ENCODE results near the gene SREK1. TPM values are rescaled to one million over a fixed set of nuclear protein-coding genes. Genes with fewer than 3 reads are reported as not detected.
A peak's percentile ranks its signal among the peaks of the same experiment; 100 is the strongest.

Gene SREK1
- total RNA-seq, 3 donors from 2014 or later (not counting 1 experiment from before 2014, with no cell fraction given): 151 to 177 (median 168) TPM

DNA sequence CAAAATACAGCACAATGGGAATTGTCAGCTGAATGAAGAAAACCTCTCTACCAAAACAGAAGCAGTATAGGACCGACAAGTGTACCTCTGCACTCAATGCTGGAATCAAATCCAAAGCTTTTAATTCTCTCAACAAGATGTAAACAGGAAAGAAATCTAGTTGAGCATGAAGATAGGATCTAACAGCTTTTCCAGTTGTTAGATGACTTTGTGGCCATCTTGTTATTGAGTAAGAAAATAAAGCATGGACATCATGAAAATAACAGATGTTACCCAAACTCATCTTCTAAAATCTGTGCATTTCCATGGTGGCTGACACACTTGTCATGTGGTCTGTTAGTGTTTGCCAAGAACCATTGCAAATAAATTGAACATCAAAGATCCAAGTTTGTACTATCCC, 34.7 kb downstream of the SREK1 start:
- Histone ChIP-seq H3K36me3 (ENCODE audit: control insufficient read depth, insufficient read depth, low read length) (peaks cover 71% of the 10 kb centered on the region), H3K27ac (ENCODE audit: low read length) (no peak overlapping the region), H3K27me3 (ENCODE audit: control insufficient read depth, insufficient read depth, low read length) (no peaks in the 10 kb centered on the region), H3K4me1 (ENCODE audit: control insufficient read depth, insufficient read depth, low read length) (no peaks in the 10 kb centered on the region), H3K4me3 (ENCODE audit: low read length) (no peak overlapping the region), H3K9me3 (ENCODE audit: control insufficient read depth, insufficient read depth, low read length) (no peaks in the 10 kb centered on the region)
- Mint-ChIP-seq H3K27me3 (ENCODE audit: low read depth in 2 of 2) (no peaks in the 10 kb centered on the region), H3K4me3 (no peak overlapping the region), H3K9me3 (no peaks in the 10 kb centered on the region), H3K36me3 (peaks cover 35% of the 10 kb centered on the region), H3K4me1 (peaks cover 0 to 4% of the 10 kb centered on the region in 2 donors), H3K27ac (peak overlapping the region; percentile 8 to 13)
- DNase-seq: no peak
- no peak for ATAC-seq
- intact Hi-C loops (cut with micrococcal nuclease): loop anchor here (10.0 kb wide), 1 partner anchor 414 kb away; no protein-coding TSS in a partner anchor
- TF ChIP-seq, protein P1, sequence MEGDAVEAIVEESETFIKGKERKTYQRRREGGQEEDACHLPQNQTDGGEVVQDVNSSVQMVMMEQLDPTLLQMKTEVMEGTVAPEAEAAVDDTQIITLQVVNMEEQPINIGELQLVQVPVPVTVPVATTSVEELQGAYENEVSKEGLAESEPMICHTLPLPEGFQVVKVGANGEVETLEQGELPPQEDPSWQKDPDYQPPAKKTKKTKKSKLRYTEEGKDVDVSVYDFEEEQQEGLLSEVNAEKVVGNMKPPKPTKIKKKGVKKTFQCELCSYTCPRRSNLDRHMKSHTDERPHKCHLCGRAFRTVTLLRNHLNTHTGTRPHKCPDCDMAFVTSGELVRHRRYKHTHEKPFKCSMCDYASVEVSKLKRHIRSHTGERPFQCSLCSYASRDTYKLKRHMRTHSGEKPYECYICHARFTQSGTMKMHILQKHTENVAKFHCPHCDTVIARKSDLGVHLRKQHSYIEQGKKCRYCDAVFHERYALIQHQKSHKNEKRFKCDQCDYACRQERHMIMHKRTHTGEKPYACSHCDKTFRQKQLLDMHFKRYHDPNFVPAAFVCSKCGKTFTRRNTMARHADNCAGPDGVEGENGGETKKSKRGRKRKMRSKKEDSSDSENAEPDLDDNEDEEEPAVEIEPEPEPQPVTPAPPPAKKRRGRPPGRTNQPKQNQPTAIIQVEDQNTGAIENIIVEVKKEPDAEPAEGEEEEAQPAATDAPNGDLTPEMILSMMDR (IDR thresholded peaks at IDR 0.05): no peak
- WGBS (ENCODE audit: insufficient coverage): 100% methylated on average over 1 of the region's 1 CpG

DNA sequence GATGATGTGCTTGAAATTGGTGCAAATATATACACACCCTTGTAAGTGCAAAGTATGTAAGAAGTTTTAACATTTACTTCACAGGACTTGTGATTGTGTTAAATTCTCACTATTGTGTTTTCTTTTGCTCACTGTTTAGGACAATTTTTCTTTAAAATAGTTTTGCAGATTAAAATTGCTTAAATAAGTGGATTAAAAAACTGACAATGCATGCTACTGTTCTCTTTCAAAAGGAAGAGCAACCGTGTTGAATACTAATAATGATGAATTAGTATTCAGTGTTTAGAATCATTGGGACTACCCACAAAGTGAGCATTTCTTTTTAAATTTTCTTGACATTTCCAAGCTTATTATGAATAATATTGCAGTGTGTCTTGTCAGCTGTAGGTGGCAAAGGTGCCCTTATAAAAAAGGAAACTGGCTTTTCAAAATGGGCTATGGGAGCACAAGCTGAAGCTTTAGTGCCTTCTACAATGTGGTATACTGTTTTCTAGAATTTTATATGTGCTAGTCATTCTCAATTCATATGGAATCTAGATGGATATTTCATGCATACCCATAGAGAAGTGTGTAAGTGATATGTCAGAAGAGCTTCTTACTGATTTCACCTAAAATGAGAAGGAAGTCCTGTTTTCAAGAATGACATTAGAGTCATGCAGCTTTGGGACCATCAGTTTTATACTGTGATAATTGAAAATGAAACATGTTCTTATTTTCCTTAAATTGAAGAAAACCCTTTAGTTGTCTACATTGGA, 35.4 kb downstream of the SREK1 start:
- H3K27ac Mint-ChIP-seq: no peak overlapping the region
- Histone ChIP-seq H3K27ac (ENCODE audit: low read length) (no peak overlapping the region), H3K9me3 (ENCODE audit: control insufficient read depth, insufficient read depth, low read length) (no peaks in the 10 kb centered on the region), H3K27me3 (ENCODE audit: control insufficient read depth, insufficient read depth, low read length) (no peaks in the 10 kb centered on the region), H3K4me3 (ENCODE audit: low read length) (no peak overlapping the region), H3K36me3 (ENCODE audit: control insufficient read depth, insufficient read depth, low read length) (peaks cover 68% of the 10 kb centered on the region), H3K4me1 (ENCODE audit: control insufficient read depth, insufficient read depth, low read length) (no peaks in the 10 kb centered on the region)
- no peak overlapping the region for H3K4me3 Mint-ChIP-seq
- ATAC-seq (no peak), DNase-seq (no peak)
- 100% methylated on average over 1 of the region's 1 CpG for WGBS (ENCODE audit: insufficient coverage)
- peaks cover 32% of the 10 kb centered on the region for H3K36me3 Mint-ChIP-seq
- TF ChIP-seq, protein P1 (IDR thresholded peaks at IDR 0.05): no peak
- H3K9me3 Mint-ChIP-seq: no peaks in the 10 kb centered on the region
- no peaks in the 10 kb centered on the region for H3K27me3 Mint-ChIP-seq (ENCODE audit: low read depth in 2 of 2)
- peaks cover 0 to 4% of the 10 kb centered on the region in 2 donors for H3K4me1 Mint-ChIP-seq
- intact Hi-C loops (cut with micrococcal nuclease): loop anchor here (10.0 kb wide), 1 partner anchor 415 kb away; no protein-coding TSS in a partner anchor

DNA sequence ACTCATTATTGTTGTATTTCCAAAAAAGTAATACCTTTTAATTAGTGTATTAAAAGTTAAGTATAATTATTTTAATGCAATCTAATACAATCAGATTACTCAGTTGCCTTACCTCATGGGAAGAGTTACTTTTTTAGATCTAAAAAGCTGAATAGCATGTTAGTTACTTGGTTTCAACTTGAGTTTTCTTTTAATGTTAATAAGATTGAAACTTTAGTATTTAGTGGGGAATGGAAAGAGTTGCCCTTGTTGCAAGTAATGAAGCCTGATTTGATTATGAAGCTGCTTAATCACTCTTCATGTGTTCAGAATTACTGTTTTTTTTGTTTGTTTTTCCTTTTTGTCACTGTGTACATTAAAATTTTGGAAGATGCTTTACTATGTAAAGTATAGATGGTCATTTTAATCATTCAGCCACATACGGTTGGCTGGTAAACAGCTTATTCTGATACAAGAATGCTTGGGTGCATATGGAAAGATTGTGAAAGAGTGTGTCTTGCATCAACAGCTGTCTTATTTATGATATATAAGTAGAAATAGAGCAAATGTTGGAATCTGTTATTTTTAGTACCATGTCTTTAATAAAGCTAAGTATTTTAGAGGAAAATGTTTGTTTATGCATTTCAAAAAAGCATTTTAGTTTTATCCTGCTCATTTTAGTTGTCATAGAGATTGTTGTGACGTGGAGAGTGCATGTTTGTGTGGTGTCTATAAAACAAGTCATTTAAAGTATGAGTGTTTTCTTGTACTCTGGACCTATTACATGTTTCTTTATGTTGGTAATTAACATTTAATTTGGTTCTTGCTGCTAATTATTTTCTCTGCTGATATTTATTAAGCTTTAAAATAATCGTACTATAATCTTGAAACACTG, 36.4 kb downstream of the SREK1 start:
- TF ChIP-seq, protein P1 (IDR thresholded peaks at IDR 0.05): no peak
- WGBS (ENCODE audit: insufficient coverage): 97% methylated on average over 2 of the region's 3 CpGs
- Mint-ChIP-seq H3K27me3 (ENCODE audit: low read depth in 2 of 2) (no peaks in the 10 kb centered on the region), H3K4me1 (peaks cover 0 to 4% of the 10 kb centered on the region in 2 donors), H3K9me3 (no peaks in the 10 kb centered on the region), H3K4me3 (no peak overlapping the region), H3K27ac (no peak overlapping the region), H3K36me3 (peaks cover 22% of the 10 kb centered on the region)
- H3K27ac ChIP-seq (ENCODE audit: low read length): no peak overlapping the region
- no peak overlapping the region for H3K4me3 ChIP-seq (ENCODE audit: low read length)
- H3K9me3 ChIP-seq (ENCODE audit: control insufficient read depth, insufficient read depth, low read length): no peaks in the 10 kb centered on the region
- intact Hi-C loops (cut with micrococcal nuclease): no loop called here
- ATAC-seq (no peak), DNase-seq (no peak)
- H3K36me3 ChIP-seq (ENCODE audit: control insufficient read depth, insufficient read depth, low read length): peaks cover 59% of the 10 kb centered on the region
- H3K27me3 ChIP-seq (ENCODE audit: control insufficient read depth, insufficient read depth, low read length): no peaks in the 10 kb centered on the region
- no peaks in the 10 kb centered on the region for H3K4me1 ChIP-seq (ENCODE audit: control insufficient read depth, insufficient read depth, low read length)

Measured in natural killer cell (primary cell).